LNCaP clone FGC (cell line): Measurements from ENCODE around the gene KDM4B.

Experiments used
- DNase-seq: peaks from one replicate; pipeline ENCODE4 v3.0.0-alpha.2; 2011; ENCODE audit warnings: low read depth
- H3K4me3 ChIP-seq: 2 replicates; pipeline ENCODE4 v1.5.1; 2011; ENCODE audit warnings: mild to moderate bottlenecking, low read depth, low read length, control low read depth
- CTCF ChIP-seq: IDR thresholded peaks from 2 replicates; pipeline ENCODE4 v1.5.1; 2012; ENCODE audit warnings: mild to moderate bottlenecking; ENCODE audit not compliant: control insufficient read depth, insufficient read depth; ENCODE audit errors: extremely low read depth

Gene KDM4B

GRCh38 chr19:5086230-5086629 lies 117.3 kb downstream of the KDM4B start:
- TF ChIP-seq CTCF, result no peak
- H3K4me3 ChIP-seq, result no peak overlapping the region
- no peak for DNase-seq

- no peak for DNase-seq
- H3K4me3 ChIP-seq, result no peak overlapping the region
- TF ChIP-seq CTCF, result peak; percentile 28; the same call in 1 of the 2 replicates
These were observed 118.0 kb downstream of the KDM4B start for GRCh38 chr19:5086725-5087439.

- TF ChIP-seq CTCF, result no peak
These were observed 120.4 kb downstream of the KDM4B start for GRCh38 chr19:5089283-5089682.

GRCh38 chr19:5090465-5091017 lies 121.6 kb downstream of the KDM4B start:
- no peak for TF ChIP-seq CTCF
- no peak overlapping the region for H3K4me3 ChIP-seq
- no peak for DNase-seq

More at GRCh38 chr19:5089283-5089682, 120.4 kb downstream of the KDM4B start:
- H3K4me3 ChIP-seq, result no peak overlapping the region
- no peak for DNase-seq

- no peak for DNase-seq
- no peak overlapping the region for H3K4me3 ChIP-seq
These were observed 122.2 kb downstream of the KDM4B start for GRCh38 chr19:5091018-5091683.

More at GRCh38 chr19:5091018-5091683, 122.2 kb downstream of the KDM4B start:
- TF ChIP-seq CTCF, result no peak
